ENCODE measurements around the gene LRRC18.

The LRRC18 gene

DNA sequence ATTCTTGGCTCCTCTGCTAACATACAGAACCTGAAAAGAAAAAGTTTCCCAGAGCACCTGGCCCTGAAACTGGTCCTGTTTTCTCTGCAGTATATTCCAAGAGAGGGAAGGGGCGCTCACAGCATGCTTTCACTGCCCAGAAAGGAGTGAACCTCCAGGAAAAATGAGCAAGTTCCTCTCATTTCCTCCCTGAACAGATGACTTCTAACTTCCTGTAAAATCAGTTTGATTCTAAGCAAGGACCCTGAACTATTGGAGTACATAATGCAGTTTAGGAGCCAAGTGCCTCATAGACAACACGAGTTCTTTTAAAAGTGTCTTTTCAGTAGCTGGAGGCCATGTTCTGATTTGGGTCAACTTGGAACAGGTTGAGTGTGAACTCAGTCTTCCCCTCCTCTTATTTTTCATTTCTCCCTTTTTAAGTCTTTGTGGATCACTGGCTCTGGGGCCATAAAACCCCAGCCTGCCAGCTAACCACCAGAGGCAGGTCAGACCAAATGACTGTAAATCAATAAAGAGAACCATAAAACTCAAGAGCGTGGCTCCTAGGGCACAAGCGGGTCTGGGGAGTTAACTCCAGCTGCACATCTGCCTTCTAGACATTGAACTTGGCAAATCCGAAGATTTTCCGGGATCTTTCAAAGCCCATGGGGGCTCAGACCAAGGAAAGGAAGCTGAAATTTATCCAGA is 5.9 kb upstream of the LRRC18 start:
- DNase-seq = no peak

GRCh38 chr10:48944171-48944570 is 4.5 kb upstream of the LRRC18 start:
- DNase-seq = no peak

DNA sequence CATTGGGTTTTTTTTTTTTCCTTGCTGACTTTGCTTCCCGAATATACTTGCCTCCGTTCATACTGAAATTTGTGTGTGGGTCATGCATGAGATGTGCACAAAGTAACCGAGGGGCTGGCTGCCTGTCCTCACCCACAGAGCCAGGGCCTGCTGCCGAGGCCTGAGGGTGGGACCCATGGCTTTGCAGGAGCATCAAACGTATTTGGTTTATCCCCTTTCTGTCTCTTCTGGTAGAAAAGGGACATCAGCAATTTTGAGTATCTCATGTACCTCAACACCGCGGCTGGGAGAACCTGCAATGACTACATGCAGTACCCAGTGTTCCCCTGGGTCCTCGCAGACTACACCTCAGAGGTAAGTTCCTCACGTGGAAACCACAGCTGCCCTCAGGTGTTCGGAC is 3.5 kb upstream of the LRRC18 start:
- no peak for DNase-seq

DNA sequence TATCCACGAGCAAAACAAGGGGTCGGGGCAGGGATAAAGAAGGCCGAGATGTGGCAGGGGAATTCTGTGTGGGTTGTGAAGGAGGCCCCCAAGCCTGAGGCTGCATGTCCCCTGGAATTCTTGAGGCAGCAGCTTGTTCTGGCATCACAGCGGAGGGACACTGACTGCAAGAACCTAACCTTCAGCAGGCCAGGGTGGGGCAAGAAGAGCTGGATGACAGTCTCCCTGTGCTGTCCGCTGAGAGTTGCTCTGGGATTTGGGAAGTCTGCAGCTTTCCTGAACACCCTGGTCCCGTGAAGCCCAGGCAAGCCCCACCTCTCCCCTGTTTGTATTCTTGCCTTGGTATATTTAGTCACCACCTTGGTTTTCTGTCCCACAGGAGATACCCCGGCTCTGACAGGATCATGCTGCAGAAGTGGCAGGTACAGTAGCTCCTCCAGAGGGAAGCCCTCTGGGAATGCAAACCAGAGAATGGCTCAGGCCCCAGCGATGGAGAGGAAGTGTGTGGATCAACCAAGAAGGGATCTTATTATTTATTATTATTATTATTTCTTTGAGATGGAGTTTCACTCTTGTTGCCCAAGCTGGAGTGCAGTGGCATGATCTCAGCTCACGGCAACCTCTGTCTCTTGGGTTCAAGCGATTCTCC is 1.9 kb upstream of the LRRC18 start:
- no peak for DNase-seq

DNA sequence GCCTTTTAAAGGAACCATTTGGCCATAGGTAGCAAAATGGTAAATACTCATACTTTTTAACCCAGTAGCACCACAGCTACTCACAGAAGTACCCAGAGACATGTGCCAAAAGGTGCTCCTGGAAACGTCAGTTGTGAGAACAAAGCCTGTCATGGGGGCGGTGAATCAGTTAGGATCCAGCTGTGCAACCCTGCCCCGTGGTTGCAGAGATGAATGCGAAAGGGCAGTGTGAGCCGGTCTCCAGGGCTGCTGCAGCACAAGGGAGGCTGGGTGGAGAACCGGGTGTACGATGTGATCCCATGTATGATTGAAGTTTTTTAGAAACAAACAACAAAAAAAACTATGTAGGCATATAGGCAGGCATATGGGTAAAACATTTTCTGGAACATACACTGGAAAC is 1.3 kb upstream of the LRRC18 start:
- no peak for DNase-seq

GRCh38 chr10:48940372-48940771 is 732 bp upstream of the LRRC18 start:
- no peak for DNase-seq

DNA sequence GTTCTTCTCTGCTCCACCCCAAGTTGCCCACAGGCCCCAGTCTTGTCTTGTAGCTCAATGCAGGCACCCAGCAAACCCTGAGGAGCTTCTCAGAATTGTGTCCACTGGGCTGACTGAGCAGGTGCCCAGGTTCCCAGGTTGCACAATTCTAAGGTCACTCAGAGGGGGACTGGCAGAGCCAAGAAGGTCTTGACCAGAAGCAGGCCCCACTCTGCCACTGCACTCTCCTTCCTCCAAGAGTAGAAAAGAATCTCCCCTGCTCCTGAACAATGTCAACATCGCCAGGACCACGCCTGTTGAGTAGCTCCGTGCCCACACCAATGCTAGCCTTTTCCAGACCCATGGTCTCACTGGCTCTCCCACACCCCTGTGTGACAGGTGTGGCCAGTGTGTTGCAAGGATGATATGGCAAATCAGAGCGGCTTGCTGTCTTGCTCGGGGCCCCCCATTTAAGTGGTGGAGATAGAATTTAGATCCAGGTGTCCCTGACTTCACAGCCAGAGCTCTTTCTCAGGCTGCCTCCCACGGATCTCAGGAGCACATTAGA is 577 bp downstream of the LRRC18 start:
- DNase-seq = no peak

GRCh38 chr10:48938281-48938680 is 1.4 kb downstream of the LRRC18 start:
- no peak for DNase-seq

DNA sequence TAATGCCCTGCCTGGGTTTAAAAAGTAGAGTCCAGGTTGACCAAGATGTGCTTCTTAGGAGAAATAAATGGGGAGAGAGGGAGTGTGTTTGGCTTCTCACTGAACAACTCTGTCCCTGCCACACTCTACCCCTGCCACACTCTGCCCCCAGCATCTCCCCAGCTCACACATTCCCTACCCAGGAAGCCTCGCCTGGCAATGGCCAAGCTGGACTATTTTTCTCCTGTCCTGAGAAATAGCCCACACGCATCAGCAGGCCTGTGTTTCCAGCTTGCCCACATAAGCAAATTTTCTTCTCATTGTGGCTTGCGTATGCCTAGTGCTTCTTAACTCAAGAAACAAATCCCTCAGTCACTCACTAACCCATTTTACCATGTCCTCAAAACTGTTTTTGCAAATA is 1.8 kb downstream of the LRRC18 start:
- DNase-seq = no peak

DNA sequence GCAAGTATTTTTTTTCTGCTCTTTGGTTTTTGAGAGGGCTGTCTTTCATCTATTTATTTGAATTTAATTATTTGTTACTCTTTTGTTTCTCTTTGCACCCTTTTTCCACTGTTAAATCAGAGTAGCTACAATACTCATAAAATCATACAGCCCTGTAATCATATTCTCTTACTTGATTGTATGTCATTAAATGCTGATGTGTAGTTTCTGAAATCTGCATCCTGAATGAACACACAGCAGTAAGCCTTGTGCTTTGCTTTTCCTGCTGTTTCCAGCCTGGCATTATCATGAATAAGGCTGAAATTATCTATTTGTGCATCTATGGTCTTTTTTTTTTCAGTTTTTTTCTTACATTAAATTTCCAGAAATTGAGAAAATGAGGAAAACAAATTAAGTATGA is 4.1 kb downstream of the LRRC18 start:
- no peak for DNase-seq

GRCh38 chr10:48934672-48935501 is 4.8 kb downstream of the LRRC18 start:
- DNase-seq = no peak

DNA sequence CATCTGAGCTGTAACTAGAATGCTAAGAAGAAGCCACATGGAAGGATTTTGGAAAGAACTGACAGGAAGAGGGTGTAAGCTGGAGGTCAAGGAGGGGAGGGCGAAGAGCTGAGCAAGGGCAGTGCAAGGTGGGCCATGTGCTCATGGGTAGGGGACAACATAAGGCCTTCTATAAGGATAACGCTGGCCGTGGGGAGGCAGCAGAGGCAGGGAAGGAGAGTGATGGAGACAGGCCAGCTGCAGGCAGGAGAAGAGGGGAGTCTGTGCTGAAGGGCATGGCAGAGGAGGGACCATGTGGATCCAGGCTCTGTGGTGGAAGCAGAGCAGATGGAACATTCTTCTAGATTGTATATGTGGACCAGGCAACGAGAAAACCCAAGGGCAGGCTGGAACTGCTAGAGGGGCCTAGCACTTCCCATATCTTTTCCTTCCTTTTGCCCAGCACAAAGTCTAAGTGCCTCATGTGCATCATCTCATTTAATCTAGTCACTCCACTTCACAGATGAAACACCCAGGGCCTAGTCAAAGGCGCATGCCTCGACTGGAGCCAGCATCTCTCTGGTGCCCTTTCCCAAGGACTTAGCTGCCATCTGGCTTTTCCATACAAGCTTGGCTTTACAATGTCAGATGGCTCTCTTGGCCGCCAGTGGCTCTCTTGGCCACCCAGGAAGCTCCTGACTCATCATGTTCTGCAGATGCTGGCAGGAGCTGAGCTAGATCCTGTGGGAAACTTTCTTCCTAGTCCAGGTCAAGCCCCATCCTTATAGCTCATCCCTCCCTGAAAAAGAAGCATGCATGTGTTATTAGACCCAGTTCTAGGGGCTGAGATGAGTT is 6.6 kb downstream of the LRRC18 start:
- no peak for DNase-seq

- DNase-seq = no peak
Observed at GRCh38 chr10:48931188-48931587, 8.5 kb downstream of the LRRC18 start.

DNA sequence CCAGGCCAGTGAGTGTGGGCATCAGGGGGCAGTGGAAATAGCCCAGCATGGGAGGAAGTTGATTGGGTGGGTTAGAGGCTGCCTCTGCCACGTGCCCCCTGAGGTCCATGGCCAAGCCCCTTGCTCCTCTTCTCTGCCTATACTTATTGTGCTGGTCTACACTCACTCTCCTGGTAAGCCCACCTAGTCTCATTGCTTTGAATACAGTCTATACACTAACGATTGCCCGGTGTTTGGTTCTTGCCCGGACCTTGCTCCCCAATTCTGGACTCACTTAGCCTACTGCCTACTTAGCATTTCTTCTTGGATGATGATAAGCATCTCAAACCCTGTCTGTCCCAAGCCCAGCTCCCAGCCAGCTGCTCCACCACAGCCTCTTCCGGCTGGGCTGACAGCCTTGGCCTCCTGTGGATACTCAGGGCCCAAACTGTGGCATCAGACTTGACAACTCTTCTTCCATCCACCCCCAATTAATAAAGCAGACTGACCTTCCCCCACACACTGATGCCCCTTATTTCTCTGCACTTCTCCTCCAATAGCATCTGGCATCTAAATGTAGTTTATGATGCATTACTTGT is 10.1 kb downstream of the LRRC18 start:
- no peak for DNase-seq

DNA sequence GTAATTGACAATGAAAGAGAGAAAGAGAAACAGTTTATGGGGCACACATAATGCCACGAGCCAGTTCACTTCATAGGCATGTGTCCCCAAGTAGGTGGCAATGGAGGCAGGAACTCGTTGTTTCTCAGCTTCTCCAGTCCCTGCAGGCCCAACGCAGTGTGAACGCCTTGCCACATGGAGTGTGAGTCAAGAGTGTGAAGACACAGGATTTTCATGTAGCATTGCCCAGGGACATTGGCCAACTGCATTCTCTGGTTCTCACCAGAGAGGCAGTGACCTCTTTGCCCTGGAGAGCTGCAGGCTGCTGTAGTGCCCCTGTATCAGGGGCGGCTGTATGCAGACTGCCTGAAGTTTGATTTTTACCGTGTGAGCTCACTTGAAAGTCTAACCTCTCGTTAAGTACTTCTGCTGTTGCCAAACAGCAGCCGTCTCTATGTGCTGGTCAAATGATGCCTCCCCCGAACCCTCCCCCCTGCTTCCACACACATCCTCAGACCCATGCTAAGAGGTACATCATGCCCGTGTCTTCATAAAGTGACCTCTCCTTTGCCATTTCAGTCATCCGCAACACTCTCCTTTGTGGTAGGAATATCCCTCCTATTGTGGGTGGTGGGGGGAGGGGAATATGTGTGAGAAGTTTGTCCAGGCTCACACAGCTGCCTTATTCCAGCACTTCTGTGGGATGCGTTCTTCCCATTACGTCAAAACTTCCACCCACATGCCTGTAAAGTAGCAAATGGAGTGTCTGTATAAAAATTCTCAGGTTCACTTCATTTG is 12.7 kb downstream of the LRRC18 start:
- DNase-seq = no peak

DNA sequence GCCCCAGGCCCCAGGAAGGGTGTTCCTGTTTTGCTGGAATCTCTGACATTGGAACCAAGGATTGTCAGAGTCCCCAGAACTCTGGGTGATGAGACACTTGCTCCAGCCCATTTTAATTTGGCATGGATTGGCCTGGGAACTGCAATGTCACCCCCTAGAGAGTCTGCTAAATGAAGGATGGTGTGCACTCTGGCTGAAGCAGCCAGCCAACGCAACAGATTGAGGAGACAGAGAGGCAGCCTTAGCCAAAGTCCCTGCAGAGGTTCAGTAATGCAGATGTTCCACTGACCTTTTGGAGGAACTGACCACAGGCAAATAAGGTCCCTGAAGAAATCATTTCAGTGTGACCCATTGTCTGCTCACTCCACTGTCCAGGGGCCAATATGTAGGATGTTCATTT is 13.4 kb downstream of the LRRC18 start:
- no peak for DNase-seq

DNA sequence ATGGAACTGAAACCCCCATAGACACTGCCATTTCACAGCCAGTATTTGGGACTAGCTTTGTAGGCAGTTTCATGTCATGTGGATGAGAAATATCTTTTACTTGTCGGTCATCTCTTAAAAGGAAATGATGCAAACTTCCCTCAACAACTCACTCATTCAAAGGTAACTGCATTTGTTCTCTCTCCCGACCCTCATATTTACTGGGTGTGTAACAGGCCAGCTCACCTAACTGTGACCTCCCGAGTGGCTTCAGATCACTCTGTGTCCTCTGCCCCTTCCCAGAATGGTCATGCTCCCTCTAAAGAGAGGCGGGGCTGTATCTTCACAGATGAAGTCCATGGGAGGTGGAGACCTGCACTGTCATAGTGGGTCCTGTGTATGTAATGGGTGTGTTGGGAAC is 14.7 kb downstream of the LRRC18 start:
- no peak for DNase-seq

GRCh38 chr10:48923748-48924147 is 15.9 kb downstream of the LRRC18 start:
- no peak for DNase-seq

- no peak for DNase-seq
Observed at GRCh38 chr10:48913674-48914073, 26.0 kb downstream of the LRRC18 start.

DNA sequence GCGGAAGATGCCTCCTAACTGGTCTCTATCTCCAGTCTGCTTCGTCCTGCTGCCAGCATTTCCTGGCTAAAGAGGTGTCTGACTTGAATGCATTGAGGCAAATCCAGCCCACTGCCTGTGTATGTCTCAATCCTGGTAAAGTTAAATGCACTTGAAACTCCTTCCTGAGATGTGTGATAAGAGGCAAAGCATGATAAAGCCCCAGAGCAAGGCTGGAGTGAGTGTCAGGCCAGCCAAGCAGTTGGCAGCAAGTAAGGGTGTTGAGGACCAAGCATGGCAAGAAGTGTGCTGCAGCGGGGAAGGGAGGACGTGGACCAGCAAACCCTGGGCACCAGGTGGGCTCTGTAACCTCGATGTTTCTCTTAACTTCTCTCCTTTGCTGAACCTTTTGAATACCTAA is 29.1 kb downstream of the LRRC18 start:
- DNase-seq = no peak

GRCh38 chr10:48907730-48908129 is 31.9 kb downstream of the LRRC18 start:
- DNase-seq = no peak

DNA sequence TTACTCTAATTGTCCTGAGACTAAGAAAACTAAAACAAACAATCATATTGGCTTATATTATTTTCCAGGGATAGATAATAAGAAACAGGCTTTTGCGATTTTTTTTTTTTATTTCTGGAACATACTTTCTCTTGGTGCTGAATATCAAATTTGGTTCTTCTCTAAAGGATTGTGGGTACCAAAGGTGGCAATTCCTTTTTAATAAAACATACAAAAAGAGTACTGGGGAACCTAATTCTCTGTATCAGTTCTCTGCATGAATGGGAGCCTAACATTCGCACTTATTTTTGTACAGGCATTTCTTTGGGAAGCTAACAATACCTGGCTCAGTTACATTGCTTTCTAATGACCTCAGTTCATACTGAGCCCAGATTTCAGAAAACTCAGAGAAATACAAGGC is 32.8 kb downstream of the LRRC18 start:
- no peak for DNase-seq

Data from stimulated activated naive CD4-positive, alpha-beta T cell (primary cell).